A549 (cell line): ENCODE results near the gene CPHXL2. TPM values are rescaled to one million over a fixed set of nuclear protein-coding genes. Genes with fewer than 3 reads are reported as not detected.

ENCODE experiments used
- ATAC-seq, 2 experiments: fragments of 200-7000 bp in 1 of 2; fragments of >200 bp in 1 of 2; cut with Nextera tagmentation in 1 of 2; cut with Tn5 transposase in 1 of 2; 3 replicates each; pipeline versions ENCODE4 v1.8.0 to v1.9.1; 2018 to 2020; ENCODE audit warnings: mild to moderate bottlenecking in 1 of 2, moderate library complexity in 1 of 2
- CTCF ChIA-PET: fragments of 300-600 bp; sonication (Branson Sonifier 250); formaldehyde crosslinking; extraction: SDS; loops from one replicate; lab custom pipeline; 2021; ENCODE audit warnings: antibody characterized with exemption, inconsistent platforms; lab: Yijun Ruan, JAX
- POLR2A ChIA-PET: fragments of 350-600 bp; formaldehyde crosslinking; extraction: SDS; loops from one replicate; lab custom pipeline; 2021; ENCODE audit warnings: antibody characterized with exemption, inconsistent platforms; lab: Yijun Ruan, JAX
- DNase-seq, 2 experiments: peaks; one replicate each; pipeline versions ENCODE4 v3.0.0 to v3.0.0-alpha.2; 2011 to 2016; ENCODE audit warnings: low read depth in 1 of 2, low spot score in 1 of 2
- FAIRE-seq: peaks from 2 replicates; lab custom pipeline; 2011; peaks lifted over from hg19 to GRCh38; lab: Jason Lieb, UNC
- H3K27ac ChIP-seq, 2 experiments: fragments of >200 bp; sonication (Bioruptor Twin); formaldehyde crosslinking; 3 replicates each; pipeline ENCODE4 v1.5.1; 2016 to 2017
- H3K4me1 ChIP-seq: fragments of >200 bp; sonication (Bioruptor Twin); formaldehyde crosslinking; 3 replicates; pipeline ENCODE4 v1.6.1; 2016
- H3K4me2 ChIP-seq: fragments of >200 bp; sonication (Bioruptor Twin); formaldehyde crosslinking; 3 replicates; pipeline ENCODE4 v1.6.1; 2016
- H3K4me3 ChIP-seq: fragments of >200 bp; sonication (Bioruptor Twin); formaldehyde crosslinking; 3 replicates; pipeline ENCODE4 v1.5.1; 2016
- H3K9me3 ChIP-seq: fragments of >200 bp; sonication (Bioruptor Twin); formaldehyde crosslinking; 3 replicates; pipeline ENCODE4 v1.6.1; 2016
- CBX8 ChIP-seq: fragments of 200-600 bp; sonication (generic); IDR thresholded peaks from 2 replicates; pipeline ENCODE4 v1.6.1; 2016
- CEBPB ChIP-seq, 2 experiments: fragments of >200 bp in 1 of 2; sonication (Bioruptor Twin) in 1 of 2; formaldehyde crosslinking in 1 of 2; IDR thresholded peaks; 2 replicates each; pipeline ENCODE4 v1.6.1; 2012 to 2016
- CHD2 ChIP-seq: fragments of 150-350 bp; IDR thresholded peaks from 2 replicates; pipeline ENCODE4 v1.6.1; 2014; ENCODE audit warnings: low read length; ENCODE audit not compliant: partially characterized antibody
- CHD4 ChIP-seq: fragments of 200-600 bp; sonication (generic); IDR thresholded peaks from 2 replicates; pipeline ENCODE4 v1.6.1; 2016; ENCODE audit warnings: antibody characterized with exemption, mild to moderate bottlenecking, borderline replicate concordance
- EHMT2 ChIP-seq: fragments of 200-600 bp; sonication (generic); IDR thresholded peaks from 2 replicates; pipeline ENCODE4 v1.6.1; 2016; ENCODE audit warnings: antibody characterized with exemption, low read depth, mild to moderate bottlenecking, moderate library complexity
- EP300 ChIP-seq, 2 experiments: fragments of >200 bp; sonication (Bioruptor Twin); formaldehyde crosslinking; IDR thresholded peaks; 2 replicates in 1 of 2; 3 replicates in 1 of 2; pipeline ENCODE4 v1.6.1; 2016 to 2017
- HDAC2 ChIP-seq: fragments of 200-600 bp; sonication (generic); IDR thresholded peaks from 2 replicates; pipeline ENCODE4 v1.6.1; 2016
- HEYL ChIP-seq: fragments of 250-450 bp; sonication (Bioruptor Pico); IDR thresholded peaks from 2 replicates; pipeline ENCODE4 v1.8.0; 2021; ENCODE audit warnings: mild to moderate bottlenecking, moderate library complexity
- HOXA7 ChIP-seq: fragments of 250-450 bp; sonication (Bioruptor Pico); IDR thresholded peaks from 2 replicates; pipeline ENCODE4 v1.5.0; 2020; ENCODE audit warnings: mild to moderate bottlenecking, moderate library complexity
- HOXB13 ChIP-seq: fragments of 250-450 bp; sonication (Bioruptor Pico); IDR thresholded peaks from 2 replicates; pipeline ENCODE4 v1.5.0; 2020; ENCODE audit warnings: low read depth, mild to moderate bottlenecking, moderate library complexity
- JUN ChIP-seq, 2 experiments: fragments of >200 bp; sonication (Bioruptor Twin); formaldehyde crosslinking; IDR thresholded peaks; 2 replicates in 1 of 2; 3 replicates in 1 of 2; pipeline ENCODE4 v1.6.1; 2016 to 2017
- JUNB ChIP-seq: fragments of >200 bp; sonication (Bioruptor Twin); formaldehyde crosslinking; IDR thresholded peaks from 2 replicates; pipeline ENCODE4 v1.6.1; 2016
- KDM5A ChIP-seq: fragments of 200-600 bp; sonication (generic); IDR thresholded peaks from 2 replicates; pipeline ENCODE4 v1.6.1; 2016; ENCODE audit warnings: antibody characterized with exemption, mild to moderate bottlenecking
- MAFK ChIP-seq: fragments of 450-650 bp; IDR thresholded peaks from 2 replicates; pipeline ENCODE4 v1.6.1; 2014; ENCODE audit not compliant: partially characterized antibody
- MAZ ChIP-seq: fragments of 150-350 bp; IDR thresholded peaks from 2 replicates; pipeline ENCODE4 v1.6.1; 2014; ENCODE audit warnings: antibody characterized with exemption, low read depth, low read length, borderline replicate concordance
- MYC ChIP-seq: IDR thresholded peaks from 2 replicates; pipeline ENCODE4 v1.6.1; 2012; ENCODE audit warnings: mild to moderate bottlenecking, inconsistent platforms, low read length, improper control_type of control experiment, borderline replicate concordance
- NR3C1 ChIP-seq: fragments of >200 bp; sonication (Bioruptor Twin); formaldehyde crosslinking; IDR thresholded peaks from 3 replicates; pipeline ENCODE4 v1.6.1; 2017
- PHF8 ChIP-seq: fragments of 200-600 bp; sonication (generic); IDR thresholded peaks from 2 replicates; pipeline ENCODE4 v1.6.1; 2016; ENCODE audit warnings: low read depth, mild to moderate bottlenecking, antibody characterized with exemption, moderate library complexity, borderline replicate concordance
- RARB ChIP-seq: fragments of 250-450 bp; sonication (Bioruptor Pico); IDR thresholded peaks from 2 replicates; pipeline ENCODE4 v1.8.0; 2021; ENCODE audit warnings: mild to moderate bottlenecking, moderate library complexity
- RCOR1 ChIP-seq: fragments of 150-350 bp; IDR thresholded peaks from 2 replicates; pipeline ENCODE4 v1.6.1; 2014; ENCODE audit warnings: antibody characterized with exemption, low read length, low read depth
- SMC3 ChIP-seq: fragments of >200 bp; sonication (Bioruptor Twin); formaldehyde crosslinking; IDR thresholded peaks from 3 replicates; pipeline ENCODE4 v1.6.1; 2018; ENCODE audit warnings: inconsistent platforms
- TFCP2L1 ChIP-seq: fragments of 250-450 bp; sonication (Bioruptor Pico); IDR thresholded peaks from 2 replicates; pipeline ENCODE4 v1.5.0; 2021; ENCODE audit warnings: mild to moderate bottlenecking
- TP53 ChIP-seq: fragments of 250-450 bp; sonication (Bioruptor Pico); IDR thresholded peaks from 2 replicates; pipeline ENCODE4 v1.5.0; 2021; ENCODE audit warnings: mild to moderate bottlenecking, moderate library complexity
- WGBS: methylation state at CpG from one replicate; pipeline ENCODE4 v1.1.6; 2017; ENCODE audit errors: missing lambda C conversion rate; 5-methylcytosine and 5-hydroxymethylcytosine counted together
- polyA plus RNA-seq, 4 experiments: library from polyadenylated mRNA; depleted of rRNA in 3 of 4; stranded (reverse); fragments of >200 nt; fragmentation: RNase III in 1 of 4; extraction: RNeasy Plus Mini Kit Qiagen cat#74134 plus additional on column Dnase treatment in 1 of 4; gene quantifications; 2 replicates in 3 of 4; 3 replicates in 1 of 4; pipeline ENCODE4 v1.2.3, GENCODE V29; 2011 to 2017
- TF ChIP-seq, protein P1 (sequence below): IDR thresholded peaks from 2 replicates; pipeline ENCODE4 v1.6.1; 2012; ENCODE audit warnings: low read depth, borderline replicate concordance
- TF ChIP-seq, protein P2 (sequence below): fragments of 250-450 bp; sonication (Bioruptor Pico); IDR thresholded peaks from 2 replicates; pipeline ENCODE4 v1.5.0; 2020; ENCODE audit warnings: low read depth, mild to moderate bottlenecking, moderate library complexity
- TF ChIP-seq, protein P3 (sequence below): IDR thresholded peaks from 2 replicates; pipeline ENCODE4 v1.6.1; 2012
- TF ChIP-seq, protein P4 (sequence below): fragments of 250-450 bp; sonication (Bioruptor Pico); IDR thresholded peaks from 2 replicates; pipeline ENCODE4 v1.5.0; 2021; ENCODE audit warnings: mild to moderate bottlenecking, moderate library complexity, borderline replicate concordance

CPHXL2 gene
- polyA plus RNA-seq, 2 of the 4 experiments (the other 2 are of a cell fraction), result not detected

DNA sequence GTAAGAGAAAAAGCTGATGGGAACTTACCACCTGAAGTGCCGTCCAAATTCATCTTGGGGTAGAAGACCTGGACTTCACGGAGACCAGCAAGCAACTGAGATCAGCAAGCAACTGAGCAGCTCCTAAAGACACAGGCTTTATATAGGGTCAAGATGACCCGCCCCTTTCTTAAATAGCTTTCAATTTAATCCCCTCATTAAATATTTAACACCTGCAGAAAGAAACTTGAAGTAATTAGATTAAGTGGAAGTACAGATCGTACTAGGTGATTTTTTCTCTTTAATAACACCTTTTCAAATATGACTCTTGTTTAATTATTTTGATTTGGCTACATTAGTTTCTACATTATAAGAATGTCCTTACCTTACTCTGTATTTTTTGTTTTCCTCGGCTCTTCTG lies 49.6 kb upstream of the CPHXL2 start, which contains the start of gene CPHXL (continued):
- TF ChIP-seq RCOR1 (no peak), EHMT2 (no peak), CBX8 (no peak), RARB (CRISPR knock-in tag) (no peak), JUNB (no peak)
- TF ChIP-seq, all 56 proteins: peak for 0

DNA sequence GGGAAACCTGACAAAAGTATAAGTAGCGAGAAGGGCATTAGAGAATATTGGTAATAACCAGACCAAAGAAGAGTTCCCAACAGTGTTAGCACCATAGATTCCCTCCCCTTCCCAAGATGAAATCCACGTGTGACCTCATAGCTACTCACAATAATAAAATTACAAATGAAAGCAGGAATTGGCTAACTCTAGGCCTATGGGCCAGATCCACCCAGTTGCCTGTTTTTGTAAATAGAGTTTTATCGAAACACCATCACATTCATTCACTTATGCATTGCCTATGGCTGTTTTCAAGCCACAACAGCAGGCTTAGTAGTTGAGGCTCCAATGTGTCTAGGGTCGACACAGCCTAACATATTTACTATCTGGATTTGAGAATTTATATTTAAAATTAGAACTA lies 41.6 kb upstream of the CPHXL2 start:
- no peak for FAIRE-seq
- ChIA-PET POLR2A (no interaction called here), CTCF (interaction anchor here (0.7 kb wide), 1 partner anchor 1762 kb away, joined by 4 read pairs; no protein-coding TSS in a partner anchor)
- WGBS, result 13% methylated on average over 4 of the region's 4 CpGs
- no peak for ATAC-seq
- Histone ChIP-seq H3K9me3 (no peaks in the 10 kb centered on the region), H3K4me1 (no peaks in the 10 kb centered on the region), H3K4me3 (no peak overlapping the region), H3K27ac (no peak overlapping the region), H3K4me2 (no peak overlapping the region)
- no peak for DNase-seq
- TF ChIP-seq MAFK (no peak), RCOR1 (no peak), CHD4 (no peak), SMC3 (no peak), TP53 (CRISPR knock-in tag) (no peak), TFCP2L1 (CRISPR knock-in tag) (no peak), JUN (IDR thresholded peaks at IDR 0.05) (no peak), PHF8 (no peak), KDM5A (no peak), CEBPB (IDR thresholded peaks at IDR 0.05) (no peak)
- TF ChIP-seq, protein P1, sequence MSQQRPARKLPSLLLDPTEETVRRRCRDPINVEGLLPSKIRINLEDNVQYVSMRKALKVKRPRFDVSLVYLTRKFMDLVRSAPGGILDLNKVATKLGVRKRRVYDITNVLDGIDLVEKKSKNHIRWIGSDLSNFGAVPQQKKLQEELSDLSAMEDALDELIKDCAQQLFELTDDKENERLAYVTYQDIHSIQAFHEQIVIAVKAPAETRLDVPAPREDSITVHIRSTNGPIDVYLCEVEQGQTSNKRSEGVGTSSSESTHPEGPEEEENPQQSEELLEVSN, result no peak
- TF ChIP-seq, protein P2, sequence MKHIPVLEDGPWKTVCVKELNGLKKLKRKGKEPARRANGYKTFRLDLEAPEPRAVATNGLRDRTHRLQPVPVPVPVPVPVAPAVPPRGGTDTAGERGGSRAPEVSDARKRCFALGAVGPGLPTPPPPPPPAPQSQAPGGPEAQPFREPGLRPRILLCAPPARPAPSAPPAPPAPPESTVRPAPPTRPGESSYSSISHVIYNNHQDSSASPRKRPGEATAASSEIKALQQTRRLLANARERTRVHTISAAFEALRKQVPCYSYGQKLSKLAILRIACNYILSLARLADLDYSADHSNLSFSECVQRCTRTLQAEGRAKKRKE (CRISPR knock-in tag), result no peak

DNA sequence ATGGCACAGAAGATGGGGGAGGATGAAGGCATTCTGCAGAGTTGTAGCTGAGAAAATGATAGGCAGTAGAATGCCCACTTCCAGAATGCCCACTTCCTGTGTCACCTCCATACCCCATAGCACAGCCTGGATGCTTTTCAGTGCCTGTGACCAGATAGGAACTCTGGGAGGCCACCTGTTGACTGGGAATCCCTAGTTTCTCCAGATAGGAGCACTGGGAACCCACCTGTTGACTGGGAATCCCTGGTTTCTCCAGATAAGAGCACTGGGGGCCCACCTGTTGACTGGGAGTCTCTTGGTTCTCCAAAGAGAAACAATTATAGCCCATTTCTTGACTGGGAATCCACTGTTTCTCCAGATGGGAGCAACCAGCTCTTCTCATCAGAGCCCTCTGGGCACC lies 37.9 kb upstream of the CPHXL2 start:
- no peaks in the 10 kb centered on the region for H3K9me3 ChIP-seq
- TF ChIP-seq, protein P2 (CRISPR knock-in tag), result no peak
- TF ChIP-seq EP300 (IDR thresholded peaks at IDR 0.05) (no peak), MAZ (no peak), HDAC2 (no peak), PHF8 (no peak), EHMT2 (no peak), MYC (no peak), TFCP2L1 (CRISPR knock-in tag) (no peak), HEYL (CRISPR knock-in tag) (no peak), KDM5A (no peak), HOXA7 (CRISPR knock-in tag) (no peak), CHD2 (no peak), JUN (IDR thresholded peaks at IDR 0.05) (no peak), NR3C1 (no peak), HOXB13 (CRISPR knock-in tag) (no peak)
- TF ChIP-seq, protein P3, sequence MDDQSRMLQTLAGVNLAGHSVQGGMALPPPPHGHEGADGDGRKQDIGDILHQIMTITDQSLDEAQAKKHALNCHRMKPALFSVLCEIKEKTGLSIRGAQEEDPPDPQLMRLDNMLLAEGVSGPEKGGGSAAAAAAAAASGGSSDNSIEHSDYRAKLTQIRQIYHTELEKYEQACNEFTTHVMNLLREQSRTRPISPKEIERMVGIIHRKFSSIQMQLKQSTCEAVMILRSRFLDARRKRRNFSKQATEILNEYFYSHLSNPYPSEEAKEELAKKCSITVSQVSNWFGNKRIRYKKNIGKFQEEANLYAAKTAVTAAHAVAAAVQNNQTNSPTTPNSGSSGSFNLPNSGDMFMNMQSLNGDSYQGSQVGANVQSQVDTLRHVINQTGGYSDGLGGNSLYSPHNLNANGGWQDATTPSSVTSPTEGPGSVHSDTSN, result no peak
- TF ChIP-seq, protein P4, sequence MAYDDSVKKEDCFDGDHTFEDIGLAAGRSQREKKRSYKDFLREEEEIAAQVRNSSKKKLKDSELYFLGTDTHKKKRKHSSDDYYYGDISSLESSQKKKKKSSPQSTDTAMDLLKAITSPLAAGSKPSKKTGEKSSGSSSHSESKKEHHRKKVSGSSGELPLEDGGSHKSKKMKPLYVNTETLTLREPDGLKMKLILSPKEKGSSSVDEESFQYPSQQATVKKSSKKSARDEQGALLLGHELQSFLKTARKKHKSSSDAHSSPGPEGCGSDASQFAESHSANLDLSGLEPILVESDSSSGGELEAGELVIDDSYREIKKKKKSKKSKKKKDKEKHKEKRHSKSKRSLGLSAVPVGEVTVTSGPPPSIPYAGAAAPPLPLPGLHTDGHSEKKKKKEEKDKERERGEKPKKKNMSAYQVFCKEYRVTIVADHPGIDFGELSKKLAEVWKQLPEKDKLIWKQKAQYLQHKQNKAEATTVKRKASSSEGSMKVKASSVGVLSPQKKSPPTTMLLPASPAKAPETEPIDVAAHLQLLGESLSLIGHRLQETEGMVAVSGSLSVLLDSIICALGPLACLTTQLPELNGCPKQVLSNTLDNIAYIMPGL (CRISPR knock-in tag), result no peak
- TF ChIP-seq, protein P1, result no peak
- TF ChIP-seq, all 56 proteins: peak for 0
- Histone ChIP-seq H3K27ac (no peak overlapping the region), H3K4me2 (no peak overlapping the region), H3K4me1 (no peaks in the 10 kb centered on the region), H3K4me3 (no peak overlapping the region)
- ChIA-PET CTCF (interaction anchor here (1.4 kb wide), 1 partner anchor 51 kb away, joined by 3 read pairs; no protein-coding TSS in a partner anchor), POLR2A (interaction anchor here (0.6 kb wide), 1 partner anchor 82 kb away, joined by 7 read pairs; no protein-coding TSS in a partner anchor)
- no peak for FAIRE-seq
- ATAC-seq, result no peak
- DNase-seq, result no peak
